Thoracic aorta (tissue), 2 donors: ENCODE results near the gene TOMM20. TPM values are rescaled to one million over a fixed set of nuclear protein-coding genes. Genes with fewer than 3 reads are reported as not detected.
"Not testable (repeated sequence)": the region's sequence is repeated elsewhere in the genome, so short reads cannot be mapped to it uniquely, and the experiment has no call there.

Experiments used
- ATAC-seq: fragments of 150-250 bp; one replicate; pipeline ENCODE4 v1.8.0; 2017; ENCODE audit warnings: low read depth; ENCODE audit not compliant: insufficient number of reproducible peaks, low FRiP score
- DNase-seq: peaks from one replicate; pipeline ENCODE4 v3.0.0-alpha.2; 2020; ENCODE audit warnings: low spot score
- H3K27ac ChIP-seq, 2 donors: fragments of 200-600 bp; sonication (generic); 1 replicate in 1 of 2; 2 replicates in 1 of 2; pipeline ENCODE4 v1.5.1; 2016; ENCODE audit warnings: mild to moderate bottlenecking in 2 of 2, moderate library complexity in 2 of 2
- H3K27me3 ChIP-seq: fragments of 200-600 bp; sonication (generic); replicated peaks from 2 replicates; pipeline ENCODE4 v1.6.0; 2016; ENCODE audit warnings: mild to moderate bottlenecking; ENCODE audit not compliant: insufficient read depth
- H3K36me3 ChIP-seq: fragments of 200-600 bp; sonication (generic); one replicate; pipeline ENCODE4 v1.5.1; 2016
- H3K4me1 ChIP-seq, 2 donors: fragments of 200-600 bp; sonication (generic); 1 replicate in 1 of 2; 2 replicates in 1 of 2; pipeline versions ENCODE4 v1.5.1 to v1.6.0; 2016; ENCODE audit warnings: low read depth in 2 of 2, mild to moderate bottlenecking in 1 of 2; ENCODE audit not compliant: control insufficient read depth in 1 of 2
- H3K4me3 ChIP-seq: fragments of 200-600 bp; sonication (generic); 2 replicates; pipeline ENCODE4 v1.5.1; 2016; ENCODE audit warnings: mild to moderate bottlenecking
- H3K9me3 ChIP-seq: fragments of 200-600 bp; sonication (generic); 2 replicates; pipeline ENCODE4 v1.5.1; 2016
- total RNA-seq, 2 donors: library from RNA; depleted of rRNA; stranded (reverse); fragments of >200 nt; gene quantifications; one replicate each; pipeline versions ENCODE4 v1.1.0 to v1.2.3, GENCODE V29; 2016
- TF ChIP-seq, protein P1 (sequence below): fragments of 200-600 bp; sonication (generic); IDR thresholded peaks from one replicate; pipeline ENCODE4 v1.5.1; 2019; ENCODE audit warnings: antibody characterized with exemption

The TOMM20 gene
- total RNA-seq, 2 donors from 2014 or later = 59.0 to 101 TPM

- Histone ChIP-seq H3K4me1 (no peaks in the 10 kb centered on the region), H3K36me3 (no peaks in the 10 kb centered on the region), H3K27ac (no peak overlapping the region), H3K9me3 (no peaks in the 10 kb centered on the region), H3K27me3 (no peaks in the 10 kb centered on the region), H3K4me3 (no peak overlapping the region)
- DNase-seq = no peak
- ATAC-seq = no peak
- TF ChIP-seq, protein P1, sequence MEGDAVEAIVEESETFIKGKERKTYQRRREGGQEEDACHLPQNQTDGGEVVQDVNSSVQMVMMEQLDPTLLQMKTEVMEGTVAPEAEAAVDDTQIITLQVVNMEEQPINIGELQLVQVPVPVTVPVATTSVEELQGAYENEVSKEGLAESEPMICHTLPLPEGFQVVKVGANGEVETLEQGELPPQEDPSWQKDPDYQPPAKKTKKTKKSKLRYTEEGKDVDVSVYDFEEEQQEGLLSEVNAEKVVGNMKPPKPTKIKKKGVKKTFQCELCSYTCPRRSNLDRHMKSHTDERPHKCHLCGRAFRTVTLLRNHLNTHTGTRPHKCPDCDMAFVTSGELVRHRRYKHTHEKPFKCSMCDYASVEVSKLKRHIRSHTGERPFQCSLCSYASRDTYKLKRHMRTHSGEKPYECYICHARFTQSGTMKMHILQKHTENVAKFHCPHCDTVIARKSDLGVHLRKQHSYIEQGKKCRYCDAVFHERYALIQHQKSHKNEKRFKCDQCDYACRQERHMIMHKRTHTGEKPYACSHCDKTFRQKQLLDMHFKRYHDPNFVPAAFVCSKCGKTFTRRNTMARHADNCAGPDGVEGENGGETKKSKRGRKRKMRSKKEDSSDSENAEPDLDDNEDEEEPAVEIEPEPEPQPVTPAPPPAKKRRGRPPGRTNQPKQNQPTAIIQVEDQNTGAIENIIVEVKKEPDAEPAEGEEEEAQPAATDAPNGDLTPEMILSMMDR = no peak
Measured at GRCh38 chr1:235098991-235099390, 29.6 kb downstream of the TOMM20 start.

GRCh38 chr1:235098547-235098946 lies 30.1 kb downstream of the TOMM20 start:
- H3K9me3 ChIP-seq = no peaks in the 10 kb centered on the region
- no peak for ATAC-seq

DNA sequence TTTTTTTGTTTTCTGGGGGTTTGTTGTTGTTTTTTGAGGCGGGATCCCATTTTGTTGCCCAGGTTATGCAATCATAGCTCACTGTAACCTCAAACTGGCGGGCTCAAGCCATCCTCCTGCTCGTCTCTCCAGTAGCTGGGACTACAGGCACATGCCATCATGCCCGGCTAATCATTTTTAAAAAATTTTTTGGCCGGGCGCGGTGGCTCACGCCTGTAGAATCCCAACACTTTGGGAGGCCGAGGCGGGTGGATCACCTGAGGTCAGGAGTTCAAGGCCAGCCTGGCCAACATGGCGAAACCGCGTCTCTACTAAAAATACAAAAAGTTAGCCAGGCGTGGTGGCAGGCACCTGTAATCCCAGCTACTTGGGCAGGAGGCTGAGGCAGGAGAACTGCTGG lies 31.1 kb downstream of the TOMM20 start:
- not testable (repeated sequence) for ATAC-seq, H3K9me3 ChIP-seq, H3K27me3 ChIP-seq, H3K4me3 ChIP-seq, H3K27ac ChIP-seq, H3K36me3 ChIP-seq, DNase-seq
- peaks cover 3 to 10% of the 10 kb centered on the region in 2 donors for H3K4me1 ChIP-seq

More at GRCh38 chr1:235098547-235098946, 30.1 kb downstream of the TOMM20 start:
- Histone ChIP-seq H3K36me3 (no peaks in the 10 kb centered on the region), H3K27ac (no peak overlapping the region), H3K4me3 (no peak overlapping the region), H3K27me3 (no peaks in the 10 kb centered on the region), H3K4me1 (peaks cover under 1 to 3% of the 10 kb centered on the region in 2 donors)
- TF ChIP-seq, protein P1 = no peak
- DNase-seq = no peak

DNA sequence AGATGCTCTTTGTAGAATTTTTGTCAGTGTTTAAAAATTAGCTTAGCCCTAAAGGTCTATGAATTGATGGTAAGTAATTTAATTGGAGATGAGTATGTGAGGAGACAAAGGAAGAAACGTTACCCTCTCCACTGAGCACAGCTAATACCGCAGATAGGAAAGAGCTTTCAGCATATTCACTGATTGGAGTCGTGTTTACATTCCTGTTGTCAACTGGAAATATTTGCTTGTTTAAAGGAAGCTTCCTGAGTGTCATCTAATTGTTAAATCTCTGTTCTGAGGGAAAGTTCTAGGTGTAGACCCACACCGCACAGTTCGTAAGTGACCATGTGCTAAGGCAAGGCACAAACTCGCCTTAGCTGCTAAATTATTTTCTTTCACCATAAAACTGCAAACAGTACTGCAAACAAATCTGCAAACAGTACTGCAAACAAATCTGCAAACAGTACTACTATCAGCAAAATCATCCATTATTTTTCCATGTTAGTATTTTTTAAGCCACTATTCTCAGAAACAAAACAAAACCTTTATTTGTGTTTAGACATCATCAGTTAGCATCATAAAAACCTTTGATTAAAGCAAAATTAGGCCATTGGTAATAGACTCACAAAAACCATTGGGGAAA lies 32.6 kb downstream of the TOMM20 start:
- TF ChIP-seq, protein P1 = no peak
- Histone ChIP-seq H3K4me1 (peaks cover 3 to 11% of the 10 kb centered on the region in 2 donors), H3K27ac (no peak overlapping the region), H3K4me3 (no peak overlapping the region), H3K27me3 (no peaks in the 10 kb centered on the region), H3K36me3 (no peaks in the 10 kb centered on the region), H3K9me3 (no peaks in the 10 kb centered on the region)
- DNase-seq (no peak), ATAC-seq (no peak)

GRCh38 chr1:235093696-235094592 lies 34.7 kb downstream of the TOMM20 start:
- TF ChIP-seq, protein P1 = peak; percentile 76
- Histone ChIP-seq H3K9me3 (no peaks in the 10 kb centered on the region), H3K4me1 (peaks cover 3 to 22% of the 10 kb centered on the region in 2 donors), H3K27ac (peak overlapping the region in 1 of 2 donors; percentile 23), H3K4me3 (peak overlapping the region; percentile 54), H3K36me3 (no peaks in the 10 kb centered on the region), H3K27me3 (no peaks in the 10 kb centered on the region)
- ATAC-seq = peak; percentile 73
- no peak for DNase-seq
